ENCODE measurements around the gene PAAF1. TPM values are rescaled to one million over a fixed set of nuclear protein-coding genes. Genes with fewer than 3 reads are reported as not detected.
"Not testable (repeated sequence)": the region's sequence is repeated elsewhere in the genome, so short reads cannot be mapped to it uniquely, and the experiment has no call there.

Gene PAAF1
- total RNA-seq, 1 donor from 2014 or later: 8.2 TPM

DNA sequence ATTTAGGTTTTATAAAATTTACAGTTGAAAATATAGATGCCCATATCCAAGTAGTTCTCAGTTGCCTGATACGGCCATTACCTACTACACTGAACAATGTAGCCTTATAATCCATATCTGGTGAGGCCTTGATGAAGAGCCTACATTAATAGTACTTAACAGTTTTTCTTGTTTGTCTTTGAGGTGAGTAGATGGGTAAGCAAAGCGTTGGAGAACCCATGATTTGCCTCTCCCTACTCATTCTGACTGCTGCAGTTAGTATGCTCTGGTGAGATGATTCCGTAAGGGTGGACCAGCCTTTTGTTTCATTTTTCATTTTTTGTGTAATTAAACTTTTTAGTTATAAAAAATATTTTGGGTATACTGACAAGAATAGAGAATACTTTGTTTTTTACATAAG, 11.4 kb downstream of the PAAF1 start:
- DNase-seq: no peak

DNA sequence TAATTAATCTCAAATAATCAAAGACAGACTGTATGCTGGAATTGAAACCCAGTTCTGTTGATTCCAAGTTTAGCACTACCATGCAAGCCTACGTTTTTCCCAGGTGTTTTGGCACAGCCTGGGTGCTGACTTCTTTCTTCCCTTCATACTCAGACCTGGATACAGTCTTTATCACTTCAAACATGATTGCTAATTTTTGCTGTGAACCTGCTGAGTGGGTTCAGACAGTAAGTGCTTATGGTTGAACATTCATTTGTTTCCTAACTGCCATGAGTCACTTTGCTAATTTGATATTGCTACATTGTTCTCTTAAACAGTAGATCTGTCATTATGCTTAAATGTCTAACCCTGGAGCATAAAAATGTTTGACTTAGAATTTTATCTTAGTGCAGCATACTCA, 12.2 kb downstream of the PAAF1 start:
- peak; percentile 52 for DNase-seq

DNA sequence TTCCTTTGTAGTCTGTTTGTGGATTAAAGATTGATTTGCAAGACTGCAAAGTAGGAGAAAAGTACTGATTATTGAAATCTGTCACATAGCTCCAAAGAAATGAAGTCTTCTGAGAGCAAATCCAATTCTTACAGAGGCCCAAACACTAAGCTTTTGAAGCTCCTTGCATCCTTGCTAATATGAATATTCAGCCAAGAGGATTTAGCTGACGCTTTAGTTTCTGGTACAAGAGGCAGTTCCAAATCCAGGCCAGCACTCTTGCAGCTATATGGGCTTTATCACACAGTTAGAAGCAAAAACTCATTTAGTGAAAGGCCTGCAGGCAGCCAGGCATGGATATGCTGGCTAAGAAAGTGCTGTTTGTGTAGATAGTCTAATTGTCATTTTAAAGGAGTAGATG, 12.7 kb downstream of the PAAF1 start:
- no peak for DNase-seq

GRCh38 chr11:73893041-73893440, 16.2 kb downstream of the PAAF1 start:
- DNase-seq: no peak

DNA sequence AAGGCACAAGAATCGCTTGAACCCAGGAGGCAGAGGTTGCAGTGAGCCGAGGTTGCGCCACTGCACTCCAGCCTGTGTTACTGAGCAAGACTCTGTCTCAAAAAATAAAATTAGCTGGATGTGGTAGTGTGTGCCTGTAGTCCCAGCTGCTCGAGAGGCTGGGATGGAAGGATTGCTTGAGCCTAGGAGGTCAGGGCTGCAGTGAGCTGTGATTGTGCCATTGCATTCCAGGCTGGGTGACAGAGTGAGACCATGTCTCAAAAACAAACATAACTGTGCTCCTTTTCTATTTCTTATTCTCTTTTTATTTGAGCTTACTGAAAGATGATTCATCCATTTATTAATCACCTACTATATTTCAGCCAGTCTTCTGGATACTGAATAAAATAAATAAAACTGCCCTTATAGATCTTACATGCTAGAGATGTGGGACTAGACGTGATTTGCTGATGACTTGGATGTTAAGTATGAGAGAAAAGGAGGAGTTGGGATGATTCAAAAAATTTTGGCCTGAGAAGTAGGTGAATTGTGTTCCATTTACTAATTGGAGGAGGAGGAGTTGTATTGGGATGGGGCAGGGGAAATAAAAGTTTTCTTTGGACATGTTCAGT, 18.0 kb downstream of the PAAF1 start:
- DNase-seq: no peak

DNA sequence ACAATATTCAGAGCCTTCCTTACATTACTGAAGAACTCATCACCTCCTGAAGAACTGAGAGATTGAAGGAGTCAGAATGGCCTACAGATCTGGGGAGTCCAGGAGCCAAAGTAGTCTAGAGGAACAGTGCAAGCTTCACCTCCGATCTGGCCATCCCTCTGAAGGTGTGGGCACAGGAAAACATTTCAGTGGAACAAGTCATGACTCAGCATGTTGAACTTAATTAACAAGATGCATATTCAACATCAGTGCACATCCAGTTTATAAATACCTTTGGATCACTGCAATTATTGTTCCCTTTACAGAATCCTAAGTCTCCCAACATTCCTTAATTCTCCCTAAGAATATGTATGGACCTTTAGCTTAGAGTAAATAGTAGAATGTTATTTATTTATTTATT, 25.5 kb downstream of the PAAF1 start:
- no peak for DNase-seq

DNA sequence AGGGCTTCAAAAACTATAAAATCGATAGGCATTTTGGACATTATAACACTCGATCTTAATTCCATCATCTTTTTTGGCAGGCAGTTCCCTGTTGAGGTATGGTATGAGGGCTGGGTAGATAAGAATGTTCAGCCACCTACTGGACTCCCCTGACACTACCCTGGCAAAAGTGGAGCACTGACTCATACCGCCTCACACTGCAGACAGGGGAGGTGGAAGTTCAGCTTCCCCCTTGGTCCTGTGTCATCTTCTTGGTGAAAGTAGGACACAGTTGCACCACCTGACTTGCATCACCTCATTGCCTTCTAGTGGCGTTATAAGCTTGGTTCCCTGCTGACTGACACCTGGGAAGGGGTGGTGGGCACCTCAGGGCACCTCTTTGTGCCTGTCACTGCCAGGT, 30.4 kb downstream of the PAAF1 start:
- peak; percentile 22 for DNase-seq

DNA sequence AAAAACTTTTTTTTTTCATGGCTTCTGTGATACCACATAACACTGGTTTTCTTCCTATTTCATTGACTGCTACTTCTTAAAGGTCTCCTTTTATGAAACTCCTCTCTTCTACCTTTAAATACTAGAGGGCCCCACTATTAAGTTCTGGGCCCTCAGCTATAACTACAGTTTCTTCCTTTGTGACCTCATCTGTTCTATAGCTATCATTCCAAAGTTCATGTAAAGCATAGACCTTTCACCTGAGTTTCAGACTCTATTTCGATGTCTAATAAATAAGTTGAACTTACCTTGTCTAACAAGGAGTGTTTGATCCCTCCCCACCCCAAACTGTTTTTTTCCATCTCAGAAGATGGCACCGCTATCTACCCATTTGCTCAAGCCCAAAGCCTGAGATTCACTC, 35.2 kb downstream of the PAAF1 start:
- DNase-seq: no peak

- DNase-seq: no peak
These were observed 36.7 kb downstream of the PAAF1 start for GRCh38 chr11:73913472-73913871.

GRCh38 chr11:73914284-73914683, 37.5 kb downstream of the PAAF1 start:
- no peak for DNase-seq

GRCh38 chr11:73916435-73916834, 39.6 kb downstream of the PAAF1 start:
- DNase-seq: peak; percentile 5

DNA sequence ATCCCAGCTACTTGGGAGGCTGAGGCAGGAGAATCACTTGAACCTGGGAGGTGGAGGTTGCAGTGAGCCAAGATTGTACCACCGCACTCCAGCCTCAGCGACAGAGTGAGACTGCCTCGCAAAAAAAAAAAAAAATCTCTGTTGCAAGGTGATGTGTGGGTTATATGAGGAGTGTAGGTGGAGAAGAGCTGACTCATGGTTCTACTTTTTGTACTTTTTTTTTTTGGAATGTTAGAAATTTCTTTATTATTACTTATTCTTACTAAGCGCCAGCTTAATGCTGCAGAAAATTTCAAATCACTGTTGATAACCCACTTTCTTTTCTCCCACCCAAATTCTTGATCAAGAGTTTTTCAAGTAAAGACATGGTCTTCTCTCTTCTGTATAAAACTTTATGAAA, 44.4 kb downstream of the PAAF1 start:
- DNase-seq: no peak

- DNase-seq: no peak
These were observed 52.6 kb downstream of the PAAF1 start for GRCh38 chr11:73929388-73929787.

DNA sequence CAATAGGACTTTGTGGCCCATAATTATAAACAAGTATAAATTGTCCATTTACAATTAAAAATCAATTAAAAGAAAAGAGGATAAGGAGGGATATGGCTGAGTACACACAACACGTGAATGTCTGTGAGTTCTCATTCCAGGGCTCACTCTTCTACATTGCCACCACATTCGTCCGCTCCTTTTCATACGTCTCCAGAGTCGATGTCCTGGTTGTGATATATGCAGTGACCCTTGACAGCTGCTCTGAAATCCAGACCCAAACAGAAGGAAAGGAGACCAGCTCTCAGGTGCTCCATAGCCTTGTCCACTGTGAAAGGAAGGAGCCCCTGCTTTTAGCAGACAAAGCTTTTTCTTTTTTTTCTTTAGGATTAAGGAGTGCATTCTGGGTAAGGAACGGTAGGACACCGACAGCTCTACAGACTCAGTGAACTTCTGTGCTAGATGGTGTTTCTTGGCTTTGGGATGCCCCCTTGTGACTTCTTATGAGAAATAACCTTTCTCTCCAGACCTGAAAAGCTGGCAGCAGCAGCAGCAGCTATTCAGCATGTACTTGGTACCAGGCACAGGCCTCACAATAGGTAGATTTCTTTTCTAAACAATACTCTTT, 54.3 kb downstream of the PAAF1 start:
- DNase-seq: peak; percentile 87

- DNase-seq: no peak
These were observed 55.2 kb downstream of the PAAF1 start for GRCh38 chr11:73931951-73932350.

GRCh38 chr11:73932781-73933180, 56.0 kb downstream of the PAAF1 start:
- DNase-seq: no peak

GRCh38 chr11:73936047-73936446, 59.2 kb downstream of the PAAF1 start:
- DNase-seq: not testable (repeated sequence)

GRCh38 chr11:73939096-73939495, 62.3 kb downstream of the PAAF1 start:
- DNase-seq: no peak

DNA sequence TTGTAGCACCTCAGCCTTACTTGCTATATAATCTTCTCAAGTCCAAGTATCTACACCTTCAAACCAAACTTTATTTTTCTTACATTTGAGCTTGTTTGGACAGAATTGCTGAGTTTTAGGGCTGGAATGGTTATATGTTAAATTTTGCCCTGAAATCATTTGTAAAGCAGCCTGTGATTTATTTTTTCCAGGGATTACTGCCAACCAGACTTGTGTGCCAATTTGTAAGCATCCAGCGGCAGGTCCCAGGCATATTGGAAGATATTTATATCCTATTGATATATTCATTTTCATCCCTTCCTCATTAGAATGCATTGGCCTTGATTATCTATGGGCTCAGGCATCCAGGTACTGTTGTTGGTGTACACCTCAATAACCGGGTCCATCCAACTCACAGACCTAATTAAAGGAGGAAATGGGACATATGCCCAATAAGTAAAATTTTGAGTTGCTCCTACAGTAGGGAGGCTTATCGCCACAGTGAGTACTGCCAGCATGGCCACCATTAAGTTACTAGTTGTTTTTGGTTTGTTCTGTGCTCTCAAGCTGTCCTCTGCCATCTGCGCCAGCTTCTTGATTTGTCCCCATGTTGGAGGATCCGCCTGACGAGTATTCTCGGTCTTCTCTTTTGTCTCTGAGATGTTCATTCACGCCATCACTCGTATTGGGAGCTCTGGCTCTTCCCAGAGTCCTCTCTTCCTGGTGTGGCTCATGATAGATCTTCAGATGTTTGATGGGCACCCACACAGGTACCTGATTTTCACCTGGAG, 64.2 kb downstream of the PAAF1 start:
- no peak for DNase-seq

- DNase-seq: peak; percentile 91
These were observed 65.2 kb downstream of the PAAF1 start for GRCh38 chr11:73942010-73942409.

GRCh38 chr11:73944085-73944484, 67.3 kb downstream of the PAAF1 start:
- no peak for DNase-seq

GRCh38 chr11:73944901-73945300, 68.1 kb downstream of the PAAF1 start:
- no peak for DNase-seq

GRCh38 chr11:73945396-73945795, 68.6 kb downstream of the PAAF1 start:
- DNase-seq: no peak

GRCh38 chr11:73946798-73947458, 70.1 kb downstream of the PAAF1 start:
- DNase-seq: no peak

Measured in dermis blood vessel endothelial cell (primary cell).